GM18498 (cell line): ENCODE results near the gene SLC27A3.
"Not testable (repeated sequence)": the region's sequence is repeated elsewhere in the genome, so short reads cannot be mapped to it uniquely, and the experiment has no call there.

ENCODE experiments used
- ATAC-seq: cut with Tn5 transposase; IDR thresholded peaks from one replicate; pipeline ENCODE4 v1.9.1; 2021; ENCODE audit warnings: mild to moderate bottlenecking, moderate library complexity; ENCODE audit not compliant: unreplicated experiment

SLC27A3 gene

GRCh38 chr1:153778824-153779519, 3.8 kb downstream of the SLC27A3 start:
- ATAC-seq = no peak

- ATAC-seq = no peak
These were observed 4.8 kb downstream of the SLC27A3 start for GRCh38 chr1:153779781-153780541.

GRCh38 chr1:153780551-153780950, 5.3 kb downstream of the SLC27A3 start:
- no peak for ATAC-seq

GRCh38 chr1:153782648-153783047, 7.4 kb downstream of the SLC27A3 start:
- not testable (repeated sequence) for ATAC-seq

GRCh38 chr1:153783233-153784190, 8.3 kb downstream of the SLC27A3 start:
- peak; percentile 90 for ATAC-seq

- ATAC-seq = no peak
These were observed 11.0 kb downstream of the SLC27A3 start for GRCh38 chr1:153786038-153786790.

GRCh38 chr1:153789478-153790034, 14.3 kb downstream of the SLC27A3 start:
- no peak for ATAC-seq

GRCh38 chr1:153790313-153790965, 15.2 kb downstream of the SLC27A3 start:
- peak; percentile 14 for ATAC-seq

GRCh38 chr1:153790966-153791647, 15.9 kb downstream of the SLC27A3 start:
- peak; percentile 93 for ATAC-seq

- peak; percentile 5 for ATAC-seq
These were observed 16.5 kb downstream of the SLC27A3 start for GRCh38 chr1:153791648-153792253.

- no peak for ATAC-seq
These were observed 17.4 kb downstream of the SLC27A3 start for GRCh38 chr1:153792631-153793041.

- no peak for ATAC-seq
These were observed 18.2 kb downstream of the SLC27A3 start for GRCh38 chr1:153793261-153793972.

GRCh38 chr1:153793973-153794615, 18.9 kb downstream of the SLC27A3 start:
- ATAC-seq = no peak

- ATAC-seq = no peak
These were observed 19.6 kb downstream of the SLC27A3 start for GRCh38 chr1:153794624-153795329.

- no peak for ATAC-seq
These were observed 20.2 kb downstream of the SLC27A3 start for GRCh38 chr1:153795330-153795837.

- ATAC-seq = no peak
These were observed 21.0 kb downstream of the SLC27A3 start for GRCh38 chr1:153795934-153796785.
